Esophagus squamous epithelium (tissue), 5 donors: ENCODE results near the gene TMEM41A. TPM values are rescaled to one million over a fixed set of nuclear protein-coding genes. Genes with fewer than 3 reads are reported as not detected.
A peak's percentile ranks its signal among the peaks of the same experiment; 100 is the strongest.

ENCODE experiments used
- DNase-seq: peaks from one replicate; lab custom pipeline; 2025; lab: John Stamatoyannopoulos, UW
- H3K27ac ChIP-seq, 4 donors: fragments of 200-600 bp; sonication (generic); one replicate each; pipeline ENCODE4 v1.5.1; 2016 to 2019; ENCODE audit warnings: mild to moderate bottlenecking in 1 of 4
- H3K27me3 ChIP-seq, 4 donors: fragments of 200-600 bp; sonication (generic); 1 replicate in 3 of 4; 2 replicates in 1 of 4; pipeline versions ENCODE4 v1.5.1 to v1.6.0; 2017 to 2021; ENCODE audit warnings: antibody characterized with exemption in 1 of 4
- H3K36me3 ChIP-seq, 3 donors: fragments of 200-600 bp; sonication (generic); one replicate each; pipeline ENCODE4 v1.5.1; 2016 to 2019
- H3K4me1 ChIP-seq, 3 donors: fragments of 200-600 bp; sonication (generic); one replicate each; pipeline ENCODE4 v1.5.1; 2017 to 2019
- H3K4me3 ChIP-seq, 4 donors: fragments of 200-600 bp; sonication (generic); 1 replicate in 3 of 4; 2 replicates in 1 of 4; pipeline ENCODE4 v1.5.1; 2016 to 2019; ENCODE audit warnings: mild to moderate bottlenecking in 2 of 4, moderate library complexity in 1 of 4
- H3K9me3 ChIP-seq, 3 donors: fragments of 200-600 bp; sonication (generic); one replicate each; pipeline ENCODE4 v1.5.1; 2016 to 2019
- POLR2A ChIP-seq, 4 donors: fragments of 450-650 bp; IDR thresholded peaks; one replicate each; pipeline ENCODE4 v1.6.1; 2017; ENCODE audit warnings: antibody characterized with exemption in 4 of 4, mild to moderate bottlenecking in 4 of 4, moderate library complexity in 3 of 4
- WGBS, 2 donors: methylation state at CpG; one replicate each; pipeline ENCODE4 v1.1.5; 2018; 5-methylcytosine and 5-hydroxymethylcytosine counted together
- intact Hi-C: fragments of 100-400 bp; cut with DNase I; formaldehyde crosslinking; loops from one replicate; pipeline ENCODE4 v1.15.0; 2022
- total RNA-seq, 4 donors: library from RNA; depleted of rRNA; stranded (reverse); fragments of >200 nt; gene quantifications; one replicate each; pipeline ENCODE4 v1.1.0, GENCODE V29; 2016
- TF ChIP-seq, protein P1 (sequence below), 6 experiments: fragments of 450-650 bp in 4 of 6; fragments of 200-600 bp in 2 of 6; sonication (generic) in 2 of 6; IDR thresholded peaks; one replicate each; pipeline ENCODE4 v1.5.1; 2016 to 2019; ENCODE audit warnings: antibody characterized with exemption in 6 of 6, mild to moderate bottlenecking in 4 of 6, moderate library complexity in 4 of 6
- donor health status: DM: yes; HTN: yes; CAD: no.

Gene TMEM41A
- total RNA-seq, 4 donors from 2014 or later: 15.6 to 25.9 (median 20.3) TPM

DNA sequence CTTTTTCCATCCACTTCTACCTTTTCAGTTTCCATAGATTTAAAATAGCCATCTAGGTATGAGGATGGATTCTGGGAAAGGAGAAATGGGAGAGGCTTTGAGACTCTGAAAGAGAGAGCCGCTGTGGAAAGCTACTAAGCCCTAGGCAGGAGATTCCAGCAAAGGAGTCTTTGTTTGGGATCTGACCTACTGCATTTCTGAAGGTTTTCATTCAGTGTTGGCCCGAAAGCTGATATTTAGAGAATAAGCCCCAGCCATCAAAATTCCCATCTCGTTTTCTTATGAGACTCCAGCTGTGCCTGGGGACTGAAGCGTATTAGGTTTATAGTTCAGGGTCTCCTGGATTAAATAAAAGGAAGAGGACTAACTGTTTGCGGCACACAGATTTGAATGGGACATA lies 34.1 kb upstream of the TMEM41A start:
- TF ChIP-seq, protein P1, sequence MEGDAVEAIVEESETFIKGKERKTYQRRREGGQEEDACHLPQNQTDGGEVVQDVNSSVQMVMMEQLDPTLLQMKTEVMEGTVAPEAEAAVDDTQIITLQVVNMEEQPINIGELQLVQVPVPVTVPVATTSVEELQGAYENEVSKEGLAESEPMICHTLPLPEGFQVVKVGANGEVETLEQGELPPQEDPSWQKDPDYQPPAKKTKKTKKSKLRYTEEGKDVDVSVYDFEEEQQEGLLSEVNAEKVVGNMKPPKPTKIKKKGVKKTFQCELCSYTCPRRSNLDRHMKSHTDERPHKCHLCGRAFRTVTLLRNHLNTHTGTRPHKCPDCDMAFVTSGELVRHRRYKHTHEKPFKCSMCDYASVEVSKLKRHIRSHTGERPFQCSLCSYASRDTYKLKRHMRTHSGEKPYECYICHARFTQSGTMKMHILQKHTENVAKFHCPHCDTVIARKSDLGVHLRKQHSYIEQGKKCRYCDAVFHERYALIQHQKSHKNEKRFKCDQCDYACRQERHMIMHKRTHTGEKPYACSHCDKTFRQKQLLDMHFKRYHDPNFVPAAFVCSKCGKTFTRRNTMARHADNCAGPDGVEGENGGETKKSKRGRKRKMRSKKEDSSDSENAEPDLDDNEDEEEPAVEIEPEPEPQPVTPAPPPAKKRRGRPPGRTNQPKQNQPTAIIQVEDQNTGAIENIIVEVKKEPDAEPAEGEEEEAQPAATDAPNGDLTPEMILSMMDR (IDR thresholded peaks at IDR 0.05): no peak
- TF ChIP-seq POLR2A (IDR thresholded peaks at IDR 0.05): no peak
- DNase-seq: no peak
- H3K27ac ChIP-seq: no peak overlapping the region
- no peak overlapping the region for H3K4me3 ChIP-seq
- no peaks in the 10 kb centered on the region for H3K36me3 ChIP-seq
- intact Hi-C loops: no loop called here
- no peaks in the 10 kb centered on the region for H3K27me3 ChIP-seq
- peaks cover 6 to 15% (median 8%) of the 10 kb centered on the region in 3 donors for H3K4me1 ChIP-seq
- 61 to 64% methylated on average over 5 of the region's 5 CpGs for WGBS, 2 donors
- H3K9me3 ChIP-seq: no peaks in the 10 kb centered on the region

DNA sequence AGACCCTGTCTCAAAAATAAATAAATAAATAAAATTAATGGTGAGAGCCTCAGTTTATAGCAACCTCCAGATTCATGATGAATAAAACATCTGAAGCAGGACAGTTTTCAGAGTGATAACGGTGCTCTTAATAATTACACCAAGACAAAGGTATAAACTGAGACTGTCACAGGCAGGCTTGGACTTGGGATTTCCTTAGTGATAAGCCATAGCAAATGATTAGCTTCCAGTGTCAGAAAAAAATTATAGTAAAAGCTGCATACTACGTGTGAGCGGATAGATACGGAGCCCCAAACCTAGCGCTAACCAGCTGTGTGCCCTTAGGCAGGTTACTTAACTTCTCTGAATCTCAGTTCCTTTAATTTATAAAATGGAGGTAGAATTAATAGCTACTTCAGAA lies 32.0 kb upstream of the TMEM41A start:
- Histone ChIP-seq H3K27me3 (peaks cover 0 to 2% (median 0%) of the 10 kb centered on the region in 4 donors), H3K4me3 (no peak overlapping the region), H3K27ac (no peak overlapping the region), H3K9me3 (no peaks in the 10 kb centered on the region), H3K36me3 (no peaks in the 10 kb centered on the region), H3K4me1 (peaks cover 0 to 13% (median 4%) of the 10 kb centered on the region in 3 donors)
- DNase-seq: no peak
- intact Hi-C loops: no loop called here
- WGBS, 2 donors: 54 to 56% methylated on average over 5 of the region's 5 CpGs
- TF ChIP-seq POLR2A (IDR thresholded peaks at IDR 0.05): no peak
- TF ChIP-seq, protein P1 (IDR thresholded peaks at IDR 0.05): no peak

DNA sequence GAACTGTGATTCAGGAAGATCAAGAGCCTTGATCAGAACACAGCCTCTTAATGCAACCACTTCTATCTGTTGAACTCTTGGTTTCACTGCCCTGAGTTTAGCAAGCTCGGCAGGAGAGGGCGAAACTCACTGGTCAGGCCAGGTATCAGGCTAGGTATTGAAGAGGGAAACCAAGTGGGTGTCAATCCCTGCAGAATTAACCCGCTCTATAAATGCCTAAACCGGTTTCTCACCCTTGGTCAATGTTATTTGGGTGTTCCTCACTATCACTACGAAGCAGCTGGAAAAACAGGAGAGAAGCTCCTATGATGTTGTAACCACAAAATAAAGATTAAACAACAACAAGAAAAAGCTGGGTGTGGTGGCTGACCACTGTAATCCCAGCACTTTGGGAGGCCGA lies 29.7 kb upstream of the TMEM41A start:
- Histone ChIP-seq H3K4me1 (peaks cover 0 to 13% (median 4%) of the 10 kb centered on the region in 3 donors), H3K9me3 (no peaks in the 10 kb centered on the region), H3K27me3 (peaks cover 0 to 17% (median 0%) of the 10 kb centered on the region in 4 donors), H3K27ac (peak overlapping the region in 3 of 4 donors; percentile 56 to 77 (median 58)), H3K36me3 (no peaks in the 10 kb centered on the region), H3K4me3 (no peak overlapping the region)
- intact Hi-C loops: no loop called here
- WGBS, 2 donors: 55 to 84% methylated on average over 6 of the region's 6 CpGs
- TF ChIP-seq, protein P1 (IDR thresholded peaks at IDR 0.05): no peak
- no peak for TF ChIP-seq POLR2A (IDR thresholded peaks at IDR 0.05)
- no peak for DNase-seq

DNA sequence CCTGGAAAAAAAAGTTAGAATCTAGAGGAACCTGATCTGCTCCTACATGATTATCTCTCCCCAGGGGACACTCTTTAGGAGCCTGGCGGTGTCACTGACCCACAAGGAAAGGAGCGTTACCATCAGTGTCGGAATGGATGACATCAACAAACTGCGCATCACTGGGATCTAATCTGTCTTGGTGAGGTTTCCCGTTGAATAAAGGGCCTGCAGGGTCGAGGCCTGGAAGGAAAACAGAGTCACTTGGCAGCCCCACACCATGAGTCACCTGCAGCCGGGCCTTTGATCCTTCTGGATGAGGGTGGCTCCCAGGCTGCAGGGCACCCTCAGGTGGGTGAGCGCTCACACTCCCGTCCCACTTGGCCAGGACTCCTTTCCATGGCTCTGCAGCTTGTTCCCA lies 28.5 kb upstream of the TMEM41A start:
- 57 to 66% methylated on average over 5 to 7 of the region's 9 CpGs for WGBS, 2 donors
- H3K4me3 ChIP-seq: no peak overlapping the region
- intact Hi-C loops: no loop called here
- H3K4me1 ChIP-seq: peaks cover 0 to 13% (median 4%) of the 10 kb centered on the region in 3 donors
- TF ChIP-seq, protein P1 (IDR thresholded peaks at IDR 0.05): peak in 1 of 6 experiments; percentile 6
- no peak for TF ChIP-seq POLR2A (IDR thresholded peaks at IDR 0.05)
- no peaks in the 10 kb centered on the region for H3K36me3 ChIP-seq
- H3K27ac ChIP-seq: peak overlapping the region in 3 of 4 donors; percentile 54 to 77 (median 58)
- H3K27me3 ChIP-seq: peaks cover 0 to 19% (median 0%) of the 10 kb centered on the region in 4 donors
- no peak for DNase-seq
- no peaks in the 10 kb centered on the region for H3K9me3 ChIP-seq

- H3K4me1 ChIP-seq: peaks cover 0 to 13% (median 4%) of the 10 kb centered on the region in 3 donors
- no peaks in the 10 kb centered on the region for H3K9me3 ChIP-seq
- H3K36me3 ChIP-seq: no peaks in the 10 kb centered on the region
- TF ChIP-seq, protein P1 (IDR thresholded peaks at IDR 0.05): no peak
- TF ChIP-seq POLR2A (IDR thresholded peaks at IDR 0.05): no peak
- no peak overlapping the region for H3K4me3 ChIP-seq
- intact Hi-C loops: no loop called here
- H3K27me3 ChIP-seq: peaks cover 0 to 26% (median 0%) of the 10 kb centered on the region in 4 donors
- no peak overlapping the region for H3K27ac ChIP-seq
- DNase-seq: no peak
- WGBS, 2 donors: 92 to 100% methylated on average over 1 to 2 of the region's 2 CpGs
Measured at GRCh38 chr3:185526349-185526951, 27.6 kb upstream of the TMEM41A start.
